Left forelimb (tissue), 1 donor: ENCODE measurements around the gene INPP5E.

Experiments
- DNase-seq: peaks from one replicate; pipeline ENCODE4 v3.0.0-alpha.2; 2018; ENCODE audit warnings: low spot score

Gene INPP5E

GRCh38 chr9:136447173-136447778 is 7.6 kb upstream of the INPP5E start:
- DNase-seq = no peak

- no peak for DNase-seq
These were observed 6.2 kb upstream of the INPP5E start for GRCh38 chr9:136445799-136446198.

- no peak for DNase-seq
These were observed 4.5 kb upstream of the INPP5E start for GRCh38 chr9:136444102-136444501.

- no peak for DNase-seq
These were observed 4.0 kb upstream of the INPP5E start for GRCh38 chr9:136443687-136444086.

GRCh38 chr9:136443087-136443486 is 3.4 kb upstream of the INPP5E start:
- no peak for DNase-seq

GRCh38 chr9:136442265-136442664 is 2.6 kb upstream of the INPP5E start:
- DNase-seq = no peak

- no peak for DNase-seq
These were observed 2.1 kb upstream of the INPP5E start for GRCh38 chr9:136441681-136442245.

- DNase-seq = no peak
These were observed 1.6 kb upstream of the INPP5E start for GRCh38 chr9:136441191-136441680.

GRCh38 chr9:136438548-136439480 is 831 bp downstream of the INPP5E start:
- DNase-seq = no peak

GRCh38 chr9:136437839-136438547 is 1.7 kb downstream of the INPP5E start:
- DNase-seq = no peak

GRCh38 chr9:136437430-136437829 is 2.2 kb downstream of the INPP5E start:
- DNase-seq = no peak

GRCh38 chr9:136436055-136436634 is 3.5 kb downstream of the INPP5E start:
- DNase-seq = no peak

GRCh38 chr9:136434580-136435169 is 5.0 kb downstream of the INPP5E start:
- DNase-seq = no peak

- no peak for DNase-seq
These were observed 5.6 kb downstream of the INPP5E start for GRCh38 chr9:136433849-136434579.

- DNase-seq = no peak
These were observed 6.5 kb downstream of the INPP5E start for GRCh38 chr9:136433043-136433715.

GRCh38 chr9:136432591-136432990 is 7.1 kb downstream of the INPP5E start:
- no peak for DNase-seq

- DNase-seq = no peak
These were observed 7.8 kb downstream of the INPP5E start for GRCh38 chr9:136431782-136432350.

- no peak for DNase-seq
These were observed 8.9 kb downstream of the INPP5E start for GRCh38 chr9:136430588-136431234.
